IMR-90 (cell line): ENCODE data around the gene PPP3CA. TPM values are rescaled to one million over a fixed set of nuclear protein-coding genes. Genes with fewer than 3 reads are reported as not detected.
A peak's percentile ranks its signal among the peaks of the same experiment; 100 is the strongest.

Experiments
- ATAC-seq: fragments of 200-7000 bp; cut with Tn5 transposase; 2 replicates; pipeline ENCODE4 v1.9.1; 2020; ENCODE audit warnings: low read depth, mild to moderate bottlenecking, moderate library complexity
- BruUV-seq: library from RNA; stranded (reverse); fragments of 400-500 nt; replicated peaks from 2 replicates; lab custom pipeline; 2021; lab: Mats Ljungman, UMichigan
- CTCF ChIA-PET: fragments of 300-600 bp; formaldehyde crosslinking; extraction: SDS; loops from one replicate; lab custom pipeline; 2021; ENCODE audit warnings: antibody characterized with exemption; lab: Yijun Ruan, JAX
- POLR2A ChIA-PET: fragments of 300-600 bp; sonication (Branson Sonifier 250); formaldehyde crosslinking; loops from one replicate; lab custom pipeline; 2022; ENCODE audit warnings: antibody characterized with exemption; ENCODE audit not compliant: unreplicated experiment; lab: Charles Lee
- DNase-seq: peaks from one replicate; pipeline ENCODE4 v3.0.0; 2013
- H2AFZ ChIP-seq: replicated peaks from 2 replicates; pipeline ENCODE3; 2013; ENCODE audit warnings: low read length, mild to moderate bottlenecking; ENCODE audit not compliant: poor library complexity
- H2AK5ac ChIP-seq: 2 replicates; pipeline ENCODE4 v1.6.1; 2013; ENCODE audit warnings: low read depth, low read length, inconsistent platforms
- H2AK9ac ChIP-seq: replicated peaks from 2 replicates; pipeline ENCODE3; 2013; ENCODE audit warnings: mild to moderate bottlenecking, low read depth, low read length, moderate library complexity; ENCODE audit not compliant: poor library complexity
- H2BK120ac ChIP-seq: 2 replicates; pipeline ENCODE4 v1.6.1; 2013; ENCODE audit warnings: low read depth, low read length, inconsistent platforms
- H2BK15ac ChIP-seq: 3 replicates; pipeline ENCODE4 v1.6.1; 2013; ENCODE audit warnings: low read depth, low read length, inconsistent platforms
- H2BK20ac ChIP-seq: 2 replicates; pipeline ENCODE4 v1.6.1; 2013; ENCODE audit warnings: low read depth, mild to moderate bottlenecking, inconsistent platforms, low read length, moderate library complexity
- H2BK5ac ChIP-seq: 2 replicates; pipeline ENCODE4 v1.6.1; 2013; ENCODE audit warnings: mild to moderate bottlenecking, low read depth, low read length, inconsistent platforms; ENCODE audit not compliant: poor library complexity, severe bottlenecking
- H3K14ac ChIP-seq: replicated peaks from 2 replicates; pipeline ENCODE4 v1.6.1; 2013; ENCODE audit warnings: low read depth, low read length, inconsistent platforms
- H3K18ac ChIP-seq: 2 replicates; pipeline ENCODE4 v1.6.1; 2013; ENCODE audit warnings: low read depth, low read length, control low read depth
- H3K23ac ChIP-seq: 2 replicates; pipeline ENCODE4 v1.6.1; 2013; ENCODE audit warnings: low read depth, low read length, inconsistent platforms
- H3K27ac ChIP-seq: 2 replicates; pipeline ENCODE4 v1.5.1; 2013; ENCODE audit warnings: mild to moderate bottlenecking, control low read depth, low read length; ENCODE audit not compliant: insufficient read depth
- H3K27me3 ChIP-seq: 2 replicates; pipeline ENCODE4 v1.6.1; 2013; ENCODE audit warnings: low read length; ENCODE audit not compliant: control insufficient read depth, insufficient read depth
- H3K36me3 ChIP-seq: 2 replicates; pipeline ENCODE4 v1.6.1; 2013; ENCODE audit warnings: low read length, mixed read lengths; ENCODE audit not compliant: control insufficient read depth, insufficient read depth
- H3K4ac ChIP-seq: 2 replicates; pipeline ENCODE4 v1.6.1; 2013; ENCODE audit warnings: low read depth, low read length, inconsistent platforms
- H3K4me1 ChIP-seq: 2 replicates; pipeline ENCODE4 v1.6.1; 2013; ENCODE audit warnings: low read length, mixed read lengths; ENCODE audit not compliant: control insufficient read depth, insufficient read depth
- H3K4me2 ChIP-seq: 2 replicates; pipeline ENCODE4 v1.6.1; 2013; ENCODE audit warnings: low read depth, mild to moderate bottlenecking, control low read depth, low read length, moderate library complexity
- H3K4me3 ChIP-seq: 2 replicates; pipeline ENCODE4 v1.5.1; 2013; ENCODE audit warnings: low read depth, mild to moderate bottlenecking, control low read depth, low read length, moderate library complexity; ENCODE audit not compliant: insufficient read depth
- H3K56ac ChIP-seq: 2 replicates; pipeline ENCODE4 v1.6.1; 2013; ENCODE audit warnings: low read length, inconsistent platforms; ENCODE audit not compliant: insufficient read depth; ENCODE audit errors: extremely low read depth
- H3K79me1 ChIP-seq, 2 experiments: 2 replicates each; pipeline ENCODE4 v1.6.1; 2013; ENCODE audit warnings: low read length in 2 of 2, inconsistent platforms in 1 of 2, low read depth in 1 of 2
- H3K9ac ChIP-seq: 2 replicates; pipeline ENCODE4 v1.6.1; 2013; ENCODE audit warnings: low read depth, low read length, control low read depth
- H3K9me1 ChIP-seq: 2 replicates; pipeline ENCODE4 v1.6.1; 2013; ENCODE audit warnings: low read length, inconsistent platforms; ENCODE audit not compliant: insufficient read depth
- H3K9me3 ChIP-seq: 2 replicates; pipeline ENCODE4 v1.6.1; 2013; ENCODE audit warnings: low read length; ENCODE audit not compliant: control insufficient read depth, insufficient read depth
- H4K20me1 ChIP-seq: 2 replicates; pipeline ENCODE4 v1.6.1; 2013; ENCODE audit warnings: low read length, inconsistent platforms; ENCODE audit not compliant: insufficient read depth
- H4K5ac ChIP-seq: 2 replicates; pipeline ENCODE4 v1.6.1; 2013; ENCODE audit warnings: mild to moderate bottlenecking, low read depth, low read length, control low read depth
- H4K8ac ChIP-seq, 2 experiments: 2 replicates each; pipeline ENCODE4 v1.6.1; 2013; ENCODE audit warnings: low read depth in 2 of 2, low read length in 2 of 2, control low read depth in 1 of 2, inconsistent platforms in 1 of 2
- H4K91ac ChIP-seq: 2 replicates; pipeline ENCODE4 v1.6.1; 2013; ENCODE audit warnings: low read depth, low read length, inconsistent platforms; ENCODE audit not compliant: insufficient read depth
- BHLHE40 ChIP-seq: fragments of 150-350 bp; IDR thresholded peaks from 2 replicates; pipeline ENCODE4 v1.6.1; 2016; ENCODE audit warnings: mild to moderate bottlenecking, low read depth, low read length
- CEBPB ChIP-seq: IDR thresholded peaks from 2 replicates; pipeline ENCODE4 v1.6.1; 2012; ENCODE audit warnings: low read depth, low read length, improper control_type of control experiment
- CHD1 ChIP-seq: IDR thresholded peaks from 2 replicates; pipeline ENCODE4 v1.6.1; 2012; ENCODE audit warnings: low read depth, low read length, improper control_type of control experiment
- MAZ ChIP-seq: IDR thresholded peaks from 2 replicates; pipeline ENCODE4 v1.6.1; 2012; ENCODE audit warnings: low read depth, mild to moderate bottlenecking, low read length, improper control_type of control experiment, moderate library complexity, borderline replicate concordance
- MXI1 ChIP-seq: IDR thresholded peaks from 2 replicates; pipeline ENCODE4 v1.6.1; 2012; ENCODE audit warnings: low read depth, mild to moderate bottlenecking, low read length, moderate library complexity, borderline replicate concordance
- NFE2L2 ChIP-seq: fragments of 150-350 bp; IDR thresholded peaks from 2 replicates; pipeline ENCODE4 v1.6.1; 2016; ENCODE audit warnings: low read depth, mild to moderate bottlenecking, low read length
- POLR2A ChIP-seq: IDR thresholded peaks from 2 replicates; pipeline ENCODE4 v1.6.1; 2012; ENCODE audit warnings: mild to moderate bottlenecking, low read depth, low read length
- RAD21 ChIP-seq: IDR thresholded peaks from 2 replicates; pipeline ENCODE4 v1.6.1; 2012; ENCODE audit warnings: low read length, improper control_type of control experiment
- SMC3 ChIP-seq: fragments of 150-350 bp; IDR thresholded peaks from 2 replicates; pipeline ENCODE4 v1.6.1; 2016; ENCODE audit warnings: low read depth, mild to moderate bottlenecking, antibody characterized with exemption, low read length, moderate library complexity
- WGBS, 2 experiments: methylation state at CpG; one replicate each; pipeline versions ENCODE4 v1.1.5 to v1.1.7; 2013; ENCODE audit warnings: missing lambda C conversion rate in 2 of 2; ENCODE audit not compliant: insufficient read length in 1 of 2; ENCODE audit errors: extremely low coverage in 2 of 2; 5-methylcytosine and 5-hydroxymethylcytosine counted together
- dilution Hi-C: fragments of 300-500 bp; cut with HindIII; formaldehyde crosslinking; loops from one replicate; pipeline ENCODE4 v1.14.3; 2018; ENCODE audit warnings: low sequenced_read_pairs; ENCODE audit not compliant: unreplicated experiment
- in situ Hi-C: fragments of 300-500 bp; cut with MboI; formaldehyde crosslinking; loops from 3 replicates; pipeline ENCODE4 v1.14.3; 2019; ENCODE audit warnings: low sequenced_read_pairs, inconsistent platforms, mixed read lengths
- intact Hi-C: fragments of 100-400 bp; cut with micrococcal nuclease; formaldehyde crosslinking; loops from 2 replicates; pipeline ENCODE4 v1.10.0; 2022
- polyA plus RNA-seq, 3 experiments: library from polyadenylated mRNA; depleted of rRNA; stranded (reverse); fragments of >200 nt; gene quantifications; 2 replicates each; pipeline ENCODE4 v1.2.3, GENCODE V29; 2012; ENCODE audit warnings: low replicate concordance in 1 of 3
- total RNA-seq: library from RNA; depleted of rRNA; stranded (reverse); fragments of >200 nt; gene quantifications from 2 replicates; pipeline ENCODE4 v1.2.3, GENCODE V29; 2012
- TF ChIP-seq, protein P1 (sequence below): conservative IDR thresholded peaks from 2 replicates; pipeline ENCODE4 v1.5.1; 2012; ENCODE audit warnings: mild to moderate bottlenecking, low read depth, low read length, improper control_type of control experiment
- TF ChIP-seq, protein P2 (sequence below): fragments of 150-350 bp; IDR thresholded peaks from 2 replicates; pipeline ENCODE4 v1.6.1; 2017; ENCODE audit warnings: mild to moderate bottlenecking, antibody characterized with exemption, low read length, low read depth

Gene PPP3CA
- total and polyA plus RNA-seq, 2 of the 4 experiments (the other 2 are of a cell fraction) = 14.5 to 48.6 TPM

DNA sequence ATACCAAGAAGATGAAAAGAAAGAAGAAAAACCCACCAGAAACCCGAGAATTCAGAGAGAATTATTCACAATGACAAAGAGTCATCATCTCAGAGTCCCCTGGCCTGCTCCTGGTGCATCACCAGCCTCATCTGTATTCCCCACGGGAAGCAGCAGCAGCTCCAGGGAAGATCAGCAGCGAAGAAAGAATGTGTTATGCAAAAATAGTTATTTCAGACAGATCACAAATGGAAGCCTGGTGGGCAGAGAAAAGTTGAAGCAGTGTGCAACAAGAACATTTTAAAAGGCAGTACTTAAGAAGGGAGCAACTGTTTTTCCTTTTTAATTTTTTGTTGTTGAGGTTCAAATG lies 189.2 kb downstream of the PPP3CA start:
- no peak overlapping the region for H3K18ac ChIP-seq
- H4K20me1 ChIP-seq = no peaks in the 10 kb centered on the region
- H3K4me3 ChIP-seq = no peak overlapping the region
- H2BK20ac ChIP-seq = no peak overlapping the region
- H3K14ac ChIP-seq = peak overlapping the region; percentile 17; the same call in 1 of the 2 replicates
- BruUV-seq = no TSS peak
- H3K56ac ChIP-seq = no peak overlapping the region
- no peak overlapping the region for H2AK9ac ChIP-seq
- H3K23ac ChIP-seq = no peak overlapping the region
- DNase-seq = peak; percentile 24
- H4K91ac ChIP-seq = no peak overlapping the region
- no CpG with 5 or more reads among the region's 3 CpGs for WGBS, 2 experiments
- no peak overlapping the region for H2BK5ac ChIP-seq
- H3K9me3 ChIP-seq = no peaks in the 10 kb centered on the region
- no peak overlapping the region; the same call in 1 of the 2 replicates for H3K4ac ChIP-seq
- intact Hi-C loops = no loop called here
- H4K8ac ChIP-seq = 0 out of 4 replicates have a peak overlapping the region, but pooled peaks of 1 of the 2 experiments have one; percentile 28
- no peak overlapping the region for H3K9ac ChIP-seq
- H2AFZ ChIP-seq = no peak overlapping the region
- H2BK120ac ChIP-seq = no peak overlapping the region
- in situ Hi-C loops = loop anchor here (25.0 kb wide), 1 partner anchor 579 kb away; no protein-coding TSS in a partner anchor
- ChIA-PET POLR2A (no interaction called here), CTCF (interaction anchor here (0.6 to 1.7 kb wide), 5 partner anchors 11 to 994 kb away, joined by 3 to 5 read pairs (median 3); no protein-coding TSS in a partner anchor)
- peaks cover 12% of the 10 kb centered on the region for H3K4me1 ChIP-seq
- peaks cover 18 to 21% of the 10 kb centered on the region in 2 experiments for H3K79me1 ChIP-seq
- ATAC-seq = peak; percentile 50; the same call in 1 of the 2 replicates
- peaks cover 4% of the 10 kb centered on the region; the same call in 1 of the 2 replicates for H3K9me1 ChIP-seq
- H3K4me2 ChIP-seq = peak overlapping the region; percentile 16
- TF ChIP-seq CEBPB = no peak
- no peak for TF ChIP-seq NFE2L2
- TF ChIP-seq MAZ = no peak
- TF ChIP-seq, protein P1, sequence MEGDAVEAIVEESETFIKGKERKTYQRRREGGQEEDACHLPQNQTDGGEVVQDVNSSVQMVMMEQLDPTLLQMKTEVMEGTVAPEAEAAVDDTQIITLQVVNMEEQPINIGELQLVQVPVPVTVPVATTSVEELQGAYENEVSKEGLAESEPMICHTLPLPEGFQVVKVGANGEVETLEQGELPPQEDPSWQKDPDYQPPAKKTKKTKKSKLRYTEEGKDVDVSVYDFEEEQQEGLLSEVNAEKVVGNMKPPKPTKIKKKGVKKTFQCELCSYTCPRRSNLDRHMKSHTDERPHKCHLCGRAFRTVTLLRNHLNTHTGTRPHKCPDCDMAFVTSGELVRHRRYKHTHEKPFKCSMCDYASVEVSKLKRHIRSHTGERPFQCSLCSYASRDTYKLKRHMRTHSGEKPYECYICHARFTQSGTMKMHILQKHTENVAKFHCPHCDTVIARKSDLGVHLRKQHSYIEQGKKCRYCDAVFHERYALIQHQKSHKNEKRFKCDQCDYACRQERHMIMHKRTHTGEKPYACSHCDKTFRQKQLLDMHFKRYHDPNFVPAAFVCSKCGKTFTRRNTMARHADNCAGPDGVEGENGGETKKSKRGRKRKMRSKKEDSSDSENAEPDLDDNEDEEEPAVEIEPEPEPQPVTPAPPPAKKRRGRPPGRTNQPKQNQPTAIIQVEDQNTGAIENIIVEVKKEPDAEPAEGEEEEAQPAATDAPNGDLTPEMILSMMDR = no peak
- TF ChIP-seq BHLHE40 = no peak
- TF ChIP-seq MXI1 = no peak
- no peak for TF ChIP-seq POLR2A
- TF ChIP-seq RAD21 = no peak
- TF ChIP-seq CHD1 = no peak
- TF ChIP-seq, protein P2, sequence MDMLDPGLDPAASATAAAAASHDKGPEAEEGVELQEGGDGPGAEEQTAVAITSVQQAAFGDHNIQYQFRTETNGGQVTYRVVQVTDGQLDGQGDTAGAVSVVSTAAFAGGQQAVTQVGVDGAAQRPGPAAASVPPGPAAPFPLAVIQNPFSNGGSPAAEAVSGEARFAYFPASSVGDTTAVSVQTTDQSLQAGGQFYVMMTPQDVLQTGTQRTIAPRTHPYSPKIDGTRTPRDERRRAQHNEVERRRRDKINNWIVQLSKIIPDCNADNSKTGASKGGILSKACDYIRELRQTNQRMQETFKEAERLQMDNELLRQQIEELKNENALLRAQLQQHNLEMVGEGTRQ = no peak
- no peak for TF ChIP-seq SMC3
- no peak overlapping the region for H4K5ac ChIP-seq
- H3K27ac ChIP-seq = no peak overlapping the region
- H3K36me3 ChIP-seq = no peaks in the 10 kb centered on the region
- dilution Hi-C loops = no loop called here
- no peak overlapping the region for H2BK15ac ChIP-seq
- no peaks in the 10 kb centered on the region for H3K27me3 ChIP-seq
- no peak overlapping the region for H2AK5ac ChIP-seq
